ENCODE results near the gene ZDHHC14. TPM values are rescaled to one million over a fixed set of nuclear protein-coding genes. Genes with fewer than 3 reads are reported as not detected.

Gene ZDHHC14
- total RNA-seq, 1 donor from 2014 or later, result 15.2 TPM

- Histone ChIP-seq H3K36me3 (no peaks in the 10 kb centered on the region), H3K4me3 (no peak overlapping the region), H3K4me1 (peaks cover 3% of the 10 kb centered on the region), H3K9me3 (no peaks in the 10 kb centered on the region), H3K27me3 (no peaks in the 10 kb centered on the region), H3K27ac (no peak overlapping the region)
- intact Hi-C loops (cut with DNase I), result no loop called here
- DNase-seq (ENCODE audit: extremely low spot score in 2 of 2), result no peak
- TF ChIP-seq POLR2A (IDR thresholded peaks at IDR 0.05) (no peak), POLR2AphosphoS5 (IDR thresholded peaks at IDR 0.05; ENCODE audit: insufficient read depth in 1 of 2, low read depth in 1 of 2) (no peak)
- TF ChIP-seq, protein P1, sequence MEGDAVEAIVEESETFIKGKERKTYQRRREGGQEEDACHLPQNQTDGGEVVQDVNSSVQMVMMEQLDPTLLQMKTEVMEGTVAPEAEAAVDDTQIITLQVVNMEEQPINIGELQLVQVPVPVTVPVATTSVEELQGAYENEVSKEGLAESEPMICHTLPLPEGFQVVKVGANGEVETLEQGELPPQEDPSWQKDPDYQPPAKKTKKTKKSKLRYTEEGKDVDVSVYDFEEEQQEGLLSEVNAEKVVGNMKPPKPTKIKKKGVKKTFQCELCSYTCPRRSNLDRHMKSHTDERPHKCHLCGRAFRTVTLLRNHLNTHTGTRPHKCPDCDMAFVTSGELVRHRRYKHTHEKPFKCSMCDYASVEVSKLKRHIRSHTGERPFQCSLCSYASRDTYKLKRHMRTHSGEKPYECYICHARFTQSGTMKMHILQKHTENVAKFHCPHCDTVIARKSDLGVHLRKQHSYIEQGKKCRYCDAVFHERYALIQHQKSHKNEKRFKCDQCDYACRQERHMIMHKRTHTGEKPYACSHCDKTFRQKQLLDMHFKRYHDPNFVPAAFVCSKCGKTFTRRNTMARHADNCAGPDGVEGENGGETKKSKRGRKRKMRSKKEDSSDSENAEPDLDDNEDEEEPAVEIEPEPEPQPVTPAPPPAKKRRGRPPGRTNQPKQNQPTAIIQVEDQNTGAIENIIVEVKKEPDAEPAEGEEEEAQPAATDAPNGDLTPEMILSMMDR (IDR thresholded peaks at IDR 0.05), result no peak
These were observed 180.4 kb downstream of the ZDHHC14 start for GRCh38 chr6:157561414-157561790.

GRCh38 chr6:157561929-157562810 lies 181.2 kb downstream of the ZDHHC14 start:
- Histone ChIP-seq H3K27me3 (no peaks in the 10 kb centered on the region), H3K27ac (no peak overlapping the region), H3K4me1 (no peaks in the 10 kb centered on the region), H3K9me3 (no peaks in the 10 kb centered on the region), H3K36me3 (no peaks in the 10 kb centered on the region), H3K4me3 (no peak overlapping the region)
- DNase-seq (ENCODE audit: extremely low spot score in 2 of 2), result peak in 1 of 2 donors; percentile 37
- intact Hi-C loops (cut with DNase I), result no loop called here
- no peak for TF ChIP-seq POLR2AphosphoS5 (IDR thresholded peaks at IDR 0.05; ENCODE audit: insufficient read depth in 1 of 2, low read depth in 1 of 2)
- TF ChIP-seq POLR2A (IDR thresholded peaks at IDR 0.05), result no peak
- TF ChIP-seq, protein P1 (IDR thresholded peaks at IDR 0.05), result no peak

GRCh38 chr6:157562997-157563396 lies 182.0 kb downstream of the ZDHHC14 start:
- no peaks in the 10 kb centered on the region for H3K9me3 ChIP-seq
- H3K36me3 ChIP-seq, result no peaks in the 10 kb centered on the region
- H3K27me3 ChIP-seq, result no peaks in the 10 kb centered on the region
- intact Hi-C loops (cut with DNase I), result no loop called here
- no peak overlapping the region for H3K4me3 ChIP-seq
- no peak for DNase-seq (ENCODE audit: extremely low spot score in 2 of 2)
- TF ChIP-seq POLR2AphosphoS5 (IDR thresholded peaks at IDR 0.05; ENCODE audit: insufficient read depth in 1 of 2, low read depth in 1 of 2) (no peak), POLR2A (IDR thresholded peaks at IDR 0.05) (no peak)
- TF ChIP-seq, protein P1 (IDR thresholded peaks at IDR 0.05), result no peak
- H3K4me1 ChIP-seq, result no peaks in the 10 kb centered on the region
- H3K27ac ChIP-seq, result no peak overlapping the region

DNA sequence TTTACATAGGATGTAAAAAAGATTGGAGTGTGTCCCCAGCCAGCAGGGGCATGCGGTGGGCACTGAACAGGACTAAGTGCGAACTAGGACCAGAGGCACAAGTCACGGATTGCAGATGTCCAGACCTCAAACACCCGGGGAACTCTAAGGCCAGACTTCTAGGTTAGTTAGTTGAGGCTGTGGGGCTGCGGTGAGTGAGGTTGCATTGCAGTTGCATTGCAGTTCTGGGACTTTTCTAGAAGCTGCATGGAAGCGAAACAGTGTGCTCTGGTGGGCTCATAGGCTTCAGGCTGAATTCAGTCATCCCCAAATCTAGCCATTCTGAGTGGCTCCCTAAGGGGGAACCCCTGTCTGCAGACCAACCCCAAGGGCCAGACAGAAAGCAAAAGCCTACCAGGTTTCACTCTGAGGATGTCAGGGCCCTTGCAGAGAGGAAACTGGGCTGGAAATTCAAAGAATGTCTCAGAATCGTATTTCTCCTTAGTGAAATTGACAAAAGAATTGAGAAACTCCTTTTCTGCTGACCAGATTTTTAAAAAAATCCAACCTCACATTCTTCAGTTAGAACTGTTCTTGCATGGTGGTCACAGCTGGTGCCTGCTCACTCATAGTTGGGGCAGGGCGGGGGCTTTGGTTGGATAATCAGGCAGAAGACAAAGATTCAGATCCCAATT lies 182.8 kb downstream of the ZDHHC14 start:
- intact Hi-C loops (cut with DNase I), result no loop called here
- Histone ChIP-seq H3K27ac (no peak overlapping the region), H3K4me3 (no peak overlapping the region), H3K9me3 (no peaks in the 10 kb centered on the region), H3K27me3 (no peaks in the 10 kb centered on the region), H3K36me3 (no peaks in the 10 kb centered on the region), H3K4me1 (no peaks in the 10 kb centered on the region)
- no peak for TF ChIP-seq POLR2AphosphoS5 (IDR thresholded peaks at IDR 0.05; ENCODE audit: insufficient read depth in 1 of 2, low read depth in 1 of 2)
- TF ChIP-seq, protein P1 (IDR thresholded peaks at IDR 0.05), result no peak
- no peak for TF ChIP-seq POLR2A (IDR thresholded peaks at IDR 0.05)
- DNase-seq (ENCODE audit: extremely low spot score in 2 of 2), result peak in 1 of 2 donors; percentile 52

GRCh38 chr6:157568702-157569101 lies 187.7 kb downstream of the ZDHHC14 start:
- no peak for DNase-seq (ENCODE audit: extremely low spot score in 2 of 2)
- no peaks in the 10 kb centered on the region for H3K9me3 ChIP-seq
- H3K36me3 ChIP-seq, result no peaks in the 10 kb centered on the region
- H3K4me3 ChIP-seq, result no peak overlapping the region
- no peaks in the 10 kb centered on the region for H3K4me1 ChIP-seq
- intact Hi-C loops (cut with DNase I), result no loop called here
- TF ChIP-seq, protein P1 (IDR thresholded peaks at IDR 0.05), result no peak
- TF ChIP-seq POLR2AphosphoS5 (IDR thresholded peaks at IDR 0.05; ENCODE audit: insufficient read depth in 1 of 2, low read depth in 1 of 2), result no peak
- TF ChIP-seq POLR2A (IDR thresholded peaks at IDR 0.05), result no peak
- no peak overlapping the region for H3K27ac ChIP-seq
- H3K27me3 ChIP-seq, result no peaks in the 10 kb centered on the region

Data from vagina (tissue), 2 donors.